ENCODE data around the gene GBX2. TPM values are rescaled to one million over a fixed set of nuclear protein-coding genes. Genes with fewer than 3 reads are reported as not detected.

Gene GBX2
- total RNA-seq, 1 experiment from 2014 or later, result 25.6 TPM

- peak overlapping the region; percentile 37; the same call in 1 of the 2 replicates for H3K4me3 Mint-ChIP-seq
- peaks cover 63% of the 10 kb centered on the region for H3K4me1 Mint-ChIP-seq
- DNase-seq (ENCODE audit: low spot score) (peak; percentile 28), ATAC-seq (no peak)
- H3K9me3 Mint-ChIP-seq, result no peaks in the 10 kb centered on the region
- ChIA-PET POLR2A (interaction anchor here (1.0 to 1.2 kb wide), 2 partner anchors 9 to 69 kb away, joined by 3 read pairs; no protein-coding TSS in a partner anchor), CTCF (interaction anchor here (0.5 to 2.5 kb wide), 8 partner anchors 9 to 1985 kb away, joined by 3 to 12 read pairs (median 4); no protein-coding TSS in a partner anchor)
- TF ChIP-seq ELF4 (CRISPR knock-in tag; IDR thresholded peaks at IDR 0.05; ENCODE audit: low read depth) (no peak), ATF1 (CRISPR knock-in tag; IDR thresholded peaks at IDR 0.05) (no peak), MXD4 (CRISPR knock-in tag; IDR thresholded peaks at IDR 0.05; ENCODE audit: borderline replicate concordance) (no peak), TEAD1 (CRISPR knock-in tag; IDR thresholded peaks at IDR 0.05) (no peak), NFATC4 (CRISPR knock-in tag; IDR thresholded peaks at IDR 0.05) (no peak), PRDM15 (CRISPR knock-in tag; IDR thresholded peaks at IDR 0.05) (no peak), ZNF416 (CRISPR knock-in tag; IDR thresholded peaks at IDR 0.05) (no peak)
- TF ChIP-seq, protein P1, sequence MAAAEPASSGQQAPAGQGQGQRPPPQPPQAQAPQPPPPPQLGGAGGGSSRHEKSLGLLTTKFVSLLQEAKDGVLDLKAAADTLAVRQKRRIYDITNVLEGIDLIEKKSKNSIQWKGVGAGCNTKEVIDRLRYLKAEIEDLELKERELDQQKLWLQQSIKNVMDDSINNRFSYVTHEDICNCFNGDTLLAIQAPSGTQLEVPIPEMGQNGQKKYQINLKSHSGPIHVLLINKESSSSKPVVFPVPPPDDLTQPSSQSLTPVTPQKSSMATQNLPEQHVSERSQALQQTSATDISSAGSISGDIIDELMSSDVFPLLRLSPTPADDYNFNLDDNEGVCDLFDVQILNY (CRISPR knock-in tag; IDR thresholded peaks at IDR 0.05), result 0 out of 2 replicates have a peak, but pooled peaks have one; percentile 23
- peaks cover 7% of the 10 kb centered on the region for H3K36me3 Mint-ChIP-seq
- H3K27ac Mint-ChIP-seq, result no peak overlapping the region
- H3K27me3 Mint-ChIP-seq (ENCODE audit: low read depth), result peaks cover 94% of the 10 kb centered on the region
Observed at GRCh38 chr2:236162031-236162845, 5.9 kb downstream of the GBX2 start.

GRCh38 chr2:236161531-236161930 lies 6.7 kb downstream of the GBX2 start:
- POLR2A ChIA-PET, result interaction anchor here (1.0 kb wide), 1 partner anchor 10 kb away, joined by 3 read pairs; no protein-coding TSS in a partner anchor
- H3K9me3 Mint-ChIP-seq, result no peaks in the 10 kb centered on the region
- CTCF ChIA-PET, result interaction anchor here (0.5 to 2.5 kb wide), 4 partner anchors 9 to 19 kb away, joined by 3 to 12 read pairs (median 8); no protein-coding TSS in a partner anchor
- ATAC-seq (no peak), DNase-seq (ENCODE audit: low spot score) (no peak)
- peaks cover 7% of the 10 kb centered on the region for H3K36me3 Mint-ChIP-seq
- peaks cover 59% of the 10 kb centered on the region for H3K4me1 Mint-ChIP-seq
- no peak overlapping the region for H3K4me3 Mint-ChIP-seq
- H3K27me3 Mint-ChIP-seq (ENCODE audit: low read depth), result peaks cover 95% of the 10 kb centered on the region
- no peak overlapping the region for H3K27ac Mint-ChIP-seq
- TF ChIP-seq PRRX2 (CRISPR knock-in tag; IDR thresholded peaks at IDR 0.05) (no peak), FOXP1 (CRISPR knock-in tag; IDR thresholded peaks at IDR 0.05; ENCODE audit: borderline replicate concordance) (no peak), OVOL2 (CRISPR knock-in tag; IDR thresholded peaks at IDR 0.05; ENCODE audit: borderline replicate concordance) (no peak), TEAD4 (CRISPR knock-in tag; IDR thresholded peaks at IDR 0.05) (no peak)

DNA sequence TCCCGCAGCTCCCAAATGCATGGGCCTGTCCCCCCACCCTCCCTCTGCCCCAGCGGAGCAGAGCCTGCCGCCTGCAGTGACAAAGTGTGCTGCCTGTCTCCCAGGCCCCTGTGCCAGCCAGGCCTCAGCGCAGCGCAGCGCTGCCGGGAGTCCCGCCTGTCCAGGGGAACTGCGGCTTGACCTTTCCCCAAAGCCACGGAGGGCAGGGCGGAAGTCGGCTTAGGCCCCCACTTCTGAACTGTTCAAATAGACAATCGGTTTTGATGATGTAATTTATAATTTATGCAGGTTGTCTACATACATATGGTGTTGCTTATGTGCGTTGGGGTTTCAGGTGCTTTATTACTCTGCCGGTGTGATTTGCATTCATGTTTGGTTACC lies 7.1 kb downstream of the GBX2 start:
- Mint-ChIP-seq H3K4me1 (peaks cover 54% of the 10 kb centered on the region), H3K4me3 (no peak overlapping the region), H3K27me3 (ENCODE audit: low read depth) (peaks cover 95% of the 10 kb centered on the region), H3K9me3 (no peaks in the 10 kb centered on the region), H3K27ac (no peak overlapping the region), H3K36me3 (peaks cover 7% of the 10 kb centered on the region)
- TF ChIP-seq ZNF396 (CRISPR knock-in tag; IDR thresholded peaks at IDR 0.05; ENCODE audit: borderline replicate concordance), result no peak
- no peak for TF ChIP-seq CREB1 (CRISPR knock-in tag; IDR thresholded peaks at IDR 0.05)
- TF ChIP-seq ZBTB21 (CRISPR knock-in tag; IDR thresholded peaks at IDR 0.05; ENCODE audit: borderline replicate concordance), result no peak
- DNase-seq (ENCODE audit: low spot score), result peak; percentile 23
- ChIA-PET POLR2A (no interaction called here), CTCF (interaction anchor here (0.7 to 3.6 kb wide), 4 partner anchors 15 to 382 kb away, joined by 3 to 30 read pairs (median 5); no protein-coding TSS in a partner anchor)
- no peak for ATAC-seq

Data from WTC11 (cell line).